GM19455 (cell line): ENCODE measurements around the gene GALNT1.

Source experiments
- ATAC-seq: cut with Tn5 transposase; IDR thresholded peaks from one replicate; pipeline ENCODE4 v1.9.1; 2021; ENCODE audit not compliant: unreplicated experiment

Gene GALNT1

DNA sequence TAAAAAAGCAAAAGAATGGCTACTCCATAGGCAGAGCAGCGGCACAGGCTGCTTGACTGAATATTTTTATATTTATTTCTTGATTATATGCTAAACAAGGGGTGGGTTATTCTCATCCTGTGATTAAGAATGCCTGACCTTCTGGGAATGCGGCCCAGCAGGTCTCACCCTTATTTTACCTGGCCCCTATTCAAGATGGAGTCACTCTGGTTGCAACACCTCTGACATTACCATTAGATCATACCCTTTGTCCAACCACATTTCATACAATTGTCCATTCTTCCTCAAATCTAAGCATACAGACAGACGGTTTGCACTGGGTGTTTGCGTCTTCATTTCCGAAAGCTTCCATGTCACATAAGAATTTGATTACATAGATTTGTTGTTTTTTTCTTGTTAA is 168.2 kb downstream of the GALNT1 start:
- ATAC-seq: no peak

DNA sequence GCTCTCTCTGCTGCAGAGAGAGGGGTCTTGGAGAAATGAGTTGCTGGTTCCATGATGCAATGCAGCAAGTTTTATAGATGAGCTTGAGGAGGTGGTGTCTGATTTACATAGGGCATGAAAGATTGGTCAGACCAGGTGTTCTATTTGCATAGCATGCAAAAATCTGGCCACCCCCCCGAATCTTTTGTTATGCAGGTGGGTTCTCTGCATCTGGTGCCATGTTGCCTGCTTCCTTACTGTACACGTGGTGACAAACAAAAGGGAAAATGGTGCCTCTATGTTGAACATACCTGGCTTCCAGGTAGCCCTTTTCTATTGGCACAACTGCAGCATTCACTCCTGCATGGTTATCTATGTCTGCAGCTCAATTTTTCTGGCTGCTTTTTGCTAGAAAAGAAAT is 169.4 kb downstream of the GALNT1 start:
- no peak for ATAC-seq

DNA sequence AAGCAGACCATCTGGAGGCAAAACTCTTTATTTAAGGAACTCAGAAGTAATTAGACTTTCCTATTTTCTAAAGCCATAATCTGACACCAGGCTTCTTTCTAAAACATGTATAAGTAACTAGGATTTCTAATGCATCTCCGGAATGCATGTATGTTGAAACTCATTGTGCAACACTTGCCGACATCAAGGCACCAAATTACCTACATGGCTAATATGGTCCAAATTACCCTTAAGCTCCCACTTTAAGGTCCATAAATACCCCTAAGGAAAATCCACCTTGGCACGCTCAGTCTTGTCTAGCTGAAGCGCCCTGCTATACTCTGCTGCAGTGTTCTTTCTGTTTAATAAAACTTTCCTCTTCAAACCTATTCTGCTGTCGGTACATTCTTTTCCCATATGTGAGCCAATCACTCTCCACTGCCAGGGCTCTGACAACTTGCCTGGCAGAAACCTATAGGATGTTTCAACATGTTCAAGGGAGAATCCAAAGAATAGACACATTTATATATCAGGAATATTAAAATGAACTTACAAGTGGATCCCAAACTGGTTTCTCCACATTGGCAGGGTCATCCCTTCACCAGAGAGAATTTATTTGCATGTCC is 171.9 kb downstream of the GALNT1 start:
- no peak for ATAC-seq

GRCh38 chr18:35754464-35754863 is 172.9 kb downstream of the GALNT1 start:
- ATAC-seq: no peak

DNA sequence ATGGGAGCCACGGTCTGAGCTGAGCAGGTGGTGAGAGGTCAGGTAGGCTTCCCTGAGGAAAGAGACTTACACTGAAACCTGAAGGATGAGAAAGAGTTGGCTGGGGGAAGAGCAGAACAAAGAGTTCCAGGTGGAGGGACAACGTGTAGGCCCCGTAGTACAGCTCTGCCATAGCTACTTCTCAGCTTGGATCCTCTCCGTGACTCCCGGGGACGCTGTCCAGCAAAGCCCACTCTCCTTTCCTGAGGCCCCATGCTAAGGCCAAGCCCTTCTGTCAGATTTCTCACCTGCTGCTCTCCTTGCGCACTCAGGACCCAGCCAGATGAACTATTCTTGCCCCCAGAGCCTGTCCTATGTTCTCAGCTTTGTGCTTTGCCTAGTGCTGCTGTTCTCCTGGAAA is 173.8 kb downstream of the GALNT1 start:
- no peak for ATAC-seq

DNA sequence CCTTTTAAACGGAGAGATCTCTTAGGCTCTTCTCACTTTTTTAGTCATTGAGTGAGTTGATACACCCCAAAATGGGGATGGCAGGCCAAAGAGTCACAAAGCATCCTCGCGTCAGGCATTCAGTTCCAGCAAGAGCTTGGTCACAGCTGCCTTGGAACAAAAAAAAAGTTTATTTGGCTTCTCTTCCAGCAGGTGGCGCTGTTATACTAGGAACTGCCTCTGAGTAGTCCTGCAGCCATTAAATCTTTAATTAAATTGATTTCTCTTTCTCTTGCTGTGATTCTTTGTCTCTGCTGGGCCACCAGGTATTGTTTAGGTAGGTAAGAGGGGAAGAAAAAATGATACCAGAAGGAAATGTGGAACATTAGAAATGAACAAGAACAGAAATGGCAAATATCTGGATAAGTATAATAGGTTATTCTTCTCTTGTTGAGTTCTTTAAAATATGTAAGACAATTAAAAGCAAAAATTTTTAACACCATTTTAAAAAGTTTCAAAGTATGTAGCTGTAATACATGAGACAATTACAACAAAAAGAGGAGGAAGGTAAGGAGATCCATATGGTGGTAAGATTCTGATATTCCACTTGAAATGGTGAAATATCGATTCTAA is 175.1 kb downstream of the GALNT1 start:
- ATAC-seq: peak; percentile 87
